HG03342 (cell line): ENCODE measurements around the gene SMPDL3B.

ENCODE experiments used
- ATAC-seq: cut with Tn5 transposase; IDR thresholded peaks from one replicate; pipeline ENCODE4 v1.9.1; 2021; ENCODE audit warnings: mild to moderate bottlenecking, moderate library complexity; ENCODE audit not compliant: unreplicated experiment

The SMPDL3B gene

GRCh38 chr1:27940297-27940696 is 5.5 kb downstream of the SMPDL3B start:
- ATAC-seq: no peak

- no peak for ATAC-seq
Measured at GRCh38 chr1:27940870-27941560, 6.2 kb downstream of the SMPDL3B start.

DNA sequence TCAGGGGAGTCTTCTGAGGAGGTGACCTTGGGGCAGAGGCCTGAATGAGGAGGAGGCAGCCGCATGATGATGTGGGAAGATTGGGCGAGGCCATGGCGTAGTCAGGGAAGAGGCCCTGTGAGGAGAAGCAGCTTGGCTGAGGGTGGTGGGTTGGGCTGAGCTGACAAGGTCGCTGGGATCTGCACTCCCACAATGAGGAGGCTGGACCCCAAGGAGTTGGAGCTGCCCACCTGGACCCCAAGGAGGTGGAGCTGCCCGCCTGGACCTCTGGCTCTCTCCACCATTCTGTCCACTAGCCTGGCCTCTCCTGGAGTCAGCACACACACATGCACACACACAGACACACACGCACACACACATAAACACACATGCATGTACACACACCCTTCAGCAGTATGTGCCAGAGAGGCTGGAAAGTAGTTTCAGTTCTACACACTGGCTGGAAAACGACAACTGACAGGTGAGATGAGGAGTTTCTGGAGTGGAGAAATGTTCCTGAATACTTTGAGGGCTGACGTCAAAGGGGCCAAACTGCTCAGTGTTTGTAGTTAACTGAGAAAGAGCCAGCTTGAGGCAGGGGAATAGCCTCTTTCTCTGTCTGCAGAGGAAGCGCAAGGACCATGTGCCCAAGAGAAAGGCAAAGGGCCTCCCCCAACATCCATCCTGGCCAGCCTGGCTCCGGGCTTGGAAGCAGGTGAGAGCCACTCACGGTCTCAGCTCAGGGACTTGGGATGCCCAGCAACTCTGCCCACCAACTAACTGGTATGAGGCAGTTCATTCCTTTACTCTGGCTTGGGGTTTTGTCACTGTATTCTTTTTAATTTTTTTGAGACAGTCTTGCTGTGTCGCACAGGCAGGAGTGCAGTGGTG is 7.1 kb downstream of the SMPDL3B start:
- no peak for ATAC-seq

DNA sequence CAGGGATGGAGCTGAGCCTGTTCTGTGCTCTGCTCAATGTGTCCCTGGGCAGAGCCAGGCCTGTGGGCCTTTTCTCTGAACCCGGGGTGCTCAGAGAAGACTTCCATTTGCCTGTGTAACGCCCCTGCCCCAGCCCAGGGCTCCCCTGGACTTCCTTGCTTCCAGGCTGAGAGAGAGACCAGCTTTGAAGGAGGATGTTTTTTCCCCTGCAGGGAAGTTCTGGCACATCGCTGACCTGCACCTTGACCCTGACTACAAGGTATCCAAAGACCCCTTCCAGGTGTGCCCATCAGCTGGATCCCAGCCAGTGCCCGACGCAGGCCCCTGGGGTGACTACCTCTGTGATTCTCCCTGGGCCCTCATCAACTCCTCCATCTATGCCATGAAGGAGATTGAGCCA is 10.2 kb downstream of the SMPDL3B start:
- no peak for ATAC-seq

- ATAC-seq: no peak
Measured at GRCh38 chr1:27949027-27949426, 14.2 kb downstream of the SMPDL3B start.

GRCh38 chr1:27951396-27951795 is 16.6 kb downstream of the SMPDL3B start:
- ATAC-seq: no peak

DNA sequence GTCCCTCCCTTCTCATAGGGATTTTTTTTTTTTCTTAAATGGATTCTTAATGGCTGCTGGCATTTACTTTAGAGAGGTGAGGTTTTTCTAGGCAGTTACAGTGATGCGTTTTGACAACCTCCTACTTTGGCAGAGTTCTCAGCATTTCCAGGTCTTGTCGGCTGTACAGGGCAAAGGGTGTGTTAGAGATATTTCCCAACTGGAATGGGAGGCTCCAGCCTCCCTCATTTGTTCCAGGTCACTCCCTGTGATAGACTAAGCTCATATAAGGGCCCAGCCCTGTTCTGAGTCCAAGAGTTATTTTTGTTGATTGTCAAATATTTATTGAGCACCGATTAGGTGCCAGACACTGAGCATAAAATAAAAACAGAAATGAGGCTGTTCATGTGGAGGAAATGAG is 17.3 kb downstream of the SMPDL3B start:
- ATAC-seq: no peak

DNA sequence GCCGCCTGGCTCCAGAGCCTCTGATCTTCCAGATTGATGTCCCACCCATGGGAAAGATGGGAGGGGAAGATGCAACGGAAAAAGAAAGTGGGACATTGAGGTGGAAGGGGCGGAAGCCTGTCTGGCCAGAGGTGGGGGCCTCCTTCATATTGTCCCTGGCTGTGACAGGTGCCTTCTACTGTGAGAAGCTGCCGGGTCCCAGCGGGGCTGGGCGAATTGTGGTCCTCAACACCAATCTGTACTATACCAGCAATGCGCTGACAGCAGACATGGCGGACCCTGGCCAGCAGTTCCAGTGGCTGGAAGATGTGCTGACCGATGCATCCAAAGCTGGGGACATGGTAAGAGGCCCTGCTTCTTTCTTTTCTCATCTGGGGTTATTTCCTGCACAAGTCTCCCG is 19.4 kb downstream of the SMPDL3B start:
- ATAC-seq: no peak

DNA sequence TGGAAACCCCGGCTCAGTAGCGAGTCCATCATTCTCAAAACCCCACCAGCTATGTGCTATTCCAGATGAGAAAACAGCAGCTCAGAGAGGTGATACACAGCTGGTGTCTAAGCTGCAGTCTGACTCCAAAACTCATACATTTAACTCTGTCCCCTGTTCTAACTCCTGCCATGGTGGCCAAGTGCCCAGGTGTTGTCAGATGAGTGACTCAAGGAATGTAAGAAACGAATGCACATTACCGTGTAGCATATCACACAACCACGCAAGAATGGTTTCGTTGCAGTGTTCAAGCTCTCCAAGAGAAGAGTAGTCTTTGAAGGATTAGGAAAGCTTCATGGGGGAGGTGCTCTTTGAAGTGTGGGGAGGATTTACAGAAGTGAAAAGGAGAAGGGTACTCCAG is 20.3 kb downstream of the SMPDL3B start:
- ATAC-seq: no peak

- no peak for ATAC-seq
Measured at GRCh38 chr1:27956761-27957160, 22.0 kb downstream of the SMPDL3B start.

GRCh38 chr1:27957655-27958054 is 22.9 kb downstream of the SMPDL3B start:
- no peak for ATAC-seq

DNA sequence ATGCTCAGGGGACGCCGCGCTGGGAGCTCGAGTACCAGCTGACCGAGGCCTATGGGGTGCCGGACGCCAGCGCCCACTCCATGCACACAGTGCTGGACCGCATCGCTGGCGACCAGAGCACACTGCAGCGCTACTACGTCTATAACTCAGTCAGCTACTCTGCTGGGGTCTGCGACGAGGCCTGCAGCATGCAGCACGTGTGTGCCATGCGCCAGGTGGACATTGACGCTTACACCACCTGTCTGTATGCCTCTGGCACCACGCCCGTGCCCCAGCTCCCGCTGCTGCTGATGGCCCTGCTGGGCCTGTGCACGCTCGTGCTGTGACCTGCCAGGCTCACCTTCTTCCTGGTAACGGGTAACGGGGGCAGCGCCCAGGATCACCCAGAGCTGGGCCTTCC is 23.7 kb downstream of the SMPDL3B start:
- no peak for ATAC-seq

GRCh38 chr1:27959792-27960603 is 25.2 kb downstream of the SMPDL3B start, which contains the start of gene XKR8:
Gene XKR8 (plus strand): TSS chr1:27959973. CDS start chr1:27960070, 97 bp downstream.
- peak; percentile 75 for ATAC-seq

- ATAC-seq: no peak
Measured at GRCh38 chr1:27960762-27961645, 26.2 kb downstream of the SMPDL3B start.

- no peak for ATAC-seq
Measured at GRCh38 chr1:27961646-27962221, 26.9 kb downstream of the SMPDL3B start.

- ATAC-seq: no peak
Measured at GRCh38 chr1:27963393-27963792, 28.6 kb downstream of the SMPDL3B start.

GRCh38 chr1:27966402-27967105 is 31.8 kb downstream of the SMPDL3B start:
- no peak for ATAC-seq

DNA sequence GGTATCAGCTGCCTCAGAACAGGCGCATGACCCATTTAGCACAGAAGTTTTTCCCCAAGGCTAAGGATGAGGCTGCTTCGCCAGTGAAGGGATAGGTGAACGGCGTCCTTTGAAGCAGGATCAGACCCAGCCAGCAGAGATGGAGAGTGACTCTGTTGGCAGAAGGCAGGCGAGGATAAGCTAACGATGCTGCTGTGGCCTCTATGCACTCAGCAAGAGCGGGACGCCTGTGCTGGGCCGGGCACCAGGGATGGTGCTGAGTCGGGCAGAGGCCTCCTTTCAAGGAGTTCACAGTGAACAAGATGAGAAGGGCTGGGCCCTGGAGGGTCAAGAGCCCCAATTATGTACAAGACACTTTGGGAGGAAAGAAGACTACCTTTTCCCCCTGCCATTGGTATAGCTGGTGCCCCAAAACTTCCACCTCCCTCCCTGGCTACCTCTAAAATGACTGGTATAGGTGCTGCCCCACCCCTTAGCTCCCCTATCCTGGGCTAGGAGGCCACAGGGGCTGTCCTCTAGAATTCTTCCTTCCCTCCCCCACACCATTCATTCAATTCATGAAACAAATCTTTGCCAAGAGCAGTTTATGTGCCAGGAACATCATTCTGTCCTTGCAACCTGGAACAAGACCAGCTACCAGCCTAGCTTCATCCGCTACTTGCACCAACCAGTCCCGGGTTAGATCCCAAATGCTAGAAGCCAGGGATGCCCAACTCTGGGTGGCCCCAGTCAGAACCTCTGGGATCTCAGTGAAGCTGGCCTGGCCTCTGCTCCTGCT is 32.5 kb downstream of the SMPDL3B start:
- no peak for ATAC-seq
